Measurements from ENCODE around the gene NUTM2E. TPM values are rescaled to one million over a fixed set of nuclear protein-coding genes. Genes with fewer than 3 reads are reported as not detected.
"Not testable (repeated sequence)": the region's sequence is repeated elsewhere in the genome, so short reads cannot be mapped to it uniquely, and the experiment has no call there.

NUTM2E gene, protein sequence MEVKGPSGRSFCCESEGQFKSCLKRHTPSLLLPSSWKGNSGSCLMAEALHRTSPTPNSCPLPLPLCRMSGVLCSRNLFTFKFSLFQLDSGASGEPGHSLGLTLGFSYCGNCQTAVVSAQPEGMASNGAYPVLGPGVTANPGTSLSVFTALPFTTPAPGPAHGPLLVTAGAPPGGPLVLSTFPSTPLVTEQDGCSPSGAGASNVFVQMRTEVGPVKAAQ (N-terminal part only)
- polyA plus RNA-seq (2012; ENCODE audit: missing spikeins): 0.13 TPM

DNA sequence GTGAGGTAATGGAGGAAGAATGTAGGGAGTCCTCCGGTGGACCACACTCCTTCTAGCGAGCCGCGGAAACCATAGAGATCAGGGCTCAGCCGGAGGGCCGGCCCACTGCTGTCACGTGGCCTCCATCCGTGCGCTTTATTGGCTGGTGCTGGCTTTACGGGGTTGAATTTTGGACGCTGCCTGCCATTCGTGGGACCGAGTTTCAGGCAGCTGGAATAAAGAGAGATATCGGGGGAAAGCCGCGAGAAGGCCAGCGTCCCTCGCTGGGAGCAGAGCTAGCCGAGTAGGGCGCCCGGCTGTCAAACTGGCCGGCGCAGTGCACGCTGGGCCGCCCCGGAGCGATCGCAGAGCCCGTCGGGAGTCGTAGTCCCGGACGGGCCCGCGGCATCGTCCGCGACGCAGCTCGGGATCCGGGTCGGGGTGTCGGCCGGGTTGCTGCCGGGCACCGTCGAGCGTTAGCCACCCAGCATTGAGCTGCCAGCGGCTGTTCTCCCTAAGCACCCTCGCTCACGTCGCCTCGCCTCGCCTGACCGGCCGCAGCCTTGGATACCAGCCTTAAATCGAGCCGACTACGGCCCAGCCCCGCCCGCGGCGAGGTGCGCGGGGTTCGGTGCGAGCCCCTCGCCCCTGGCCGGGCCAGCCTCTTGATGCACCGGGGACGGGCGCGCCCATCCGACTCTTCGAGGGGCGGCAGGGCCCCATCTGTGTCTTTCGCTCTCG lies at the start of gene NUTM2E:
Gene NUTM2E, plus strand, starts transcription at position 244 of the 720 bp plus-strand sequence. CDS start 15,002 bp downstream, outside the sequence.
- FAIRE-seq: not testable (repeated sequence)
- DNase-seq (ENCODE audit: insufficient read length): peak; percentile 31

DNA sequence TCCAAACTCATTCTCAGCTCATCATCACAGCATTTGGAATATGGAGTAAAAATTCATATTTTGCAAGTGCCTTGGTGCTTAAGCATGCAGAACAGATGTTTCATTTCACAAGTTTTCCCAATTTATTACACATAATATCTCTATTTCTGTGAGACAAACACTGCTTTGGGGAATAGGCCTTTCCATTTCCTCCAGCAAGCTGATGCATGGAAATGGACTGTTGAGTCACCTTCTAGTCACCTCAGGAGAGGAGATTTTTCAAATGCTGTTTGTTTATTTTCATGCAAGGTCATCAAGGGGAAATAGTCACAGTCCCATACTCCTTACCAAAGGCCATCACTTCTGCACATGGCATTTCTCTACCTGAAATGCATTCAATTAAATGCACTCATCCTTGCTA lies 48.5 kb upstream of the NUTM2E start:
- not testable (repeated sequence) for DNase-seq (ENCODE audit: insufficient read length)

DNA sequence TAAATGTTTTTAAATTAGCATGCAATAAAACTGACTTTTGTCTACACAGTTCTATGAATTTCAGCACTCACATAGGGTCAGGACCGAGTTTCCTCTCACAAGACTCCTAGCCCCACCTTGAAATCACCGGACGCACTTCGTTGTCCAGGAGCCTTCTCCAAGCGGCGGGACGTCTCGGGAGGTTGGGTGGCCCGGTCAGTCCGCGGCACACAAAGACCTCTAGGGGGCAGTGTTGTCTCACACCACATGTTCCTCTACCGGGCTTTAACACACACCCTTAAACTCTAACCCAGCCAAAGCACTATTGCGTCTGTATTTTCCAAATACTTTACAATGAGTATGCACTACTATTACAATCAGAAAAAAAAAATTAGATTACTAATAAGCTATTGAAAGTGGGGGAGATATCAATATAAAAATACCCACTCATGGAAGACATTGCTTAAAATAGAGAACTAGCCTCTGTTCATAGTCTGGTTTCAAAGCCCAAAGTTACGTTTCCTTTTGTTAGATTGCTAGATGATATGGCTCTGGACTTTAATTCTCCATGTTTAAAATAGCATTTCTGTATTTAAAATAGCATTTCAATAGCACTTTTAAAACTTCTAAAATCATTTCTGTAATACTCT lies 47.1 kb upstream of the NUTM2E start:
- not testable (repeated sequence) for DNase-seq (ENCODE audit: insufficient read length); FAIRE-seq

More for the DNA sequence above, 48.5 kb upstream of the NUTM2E start:
- not testable (repeated sequence) for FAIRE-seq

DNA sequence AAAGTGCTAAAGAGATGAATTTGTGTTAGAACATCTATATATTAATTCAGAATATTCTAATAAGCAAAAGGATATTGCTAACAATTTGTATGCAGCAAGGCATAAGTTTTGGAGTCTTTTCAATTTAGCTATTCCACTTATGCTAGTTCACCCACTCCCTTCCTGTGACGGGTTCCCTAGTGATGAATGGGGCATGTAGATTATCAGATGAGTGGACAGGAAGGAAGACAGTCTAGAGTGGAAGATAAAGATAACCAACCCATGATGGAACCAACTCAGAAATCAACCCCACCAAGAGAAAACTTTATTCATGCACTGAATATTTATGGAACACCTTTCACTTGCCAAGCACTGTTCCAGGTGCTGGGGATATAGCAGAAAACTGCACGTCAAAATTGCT lies 46.5 kb upstream of the NUTM2E start:
- not testable (repeated sequence) for DNase-seq (ENCODE audit: insufficient read length); FAIRE-seq

DNA sequence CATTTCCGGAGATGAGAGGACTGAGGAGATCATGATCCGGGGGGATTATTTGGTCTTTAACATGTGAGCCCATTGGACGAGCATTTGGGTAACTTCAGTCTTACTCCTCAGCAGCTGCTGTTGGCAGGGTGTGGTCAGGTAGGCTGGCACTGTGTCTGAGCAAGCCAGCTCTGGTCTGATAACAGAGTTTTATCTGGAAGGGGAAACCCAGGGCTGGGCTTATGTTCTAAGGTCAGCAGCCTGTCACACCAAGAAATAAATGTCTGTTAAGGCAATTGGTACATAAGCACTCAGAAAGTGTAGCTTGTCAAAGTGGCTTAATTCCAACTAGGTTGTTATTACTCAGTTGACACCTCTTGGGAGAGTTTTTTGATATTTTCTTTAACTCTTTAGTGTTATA lies 45.0 kb upstream of the NUTM2E start:
- FAIRE-seq; DNase-seq (ENCODE audit: insufficient read length): not testable (repeated sequence)

DNA sequence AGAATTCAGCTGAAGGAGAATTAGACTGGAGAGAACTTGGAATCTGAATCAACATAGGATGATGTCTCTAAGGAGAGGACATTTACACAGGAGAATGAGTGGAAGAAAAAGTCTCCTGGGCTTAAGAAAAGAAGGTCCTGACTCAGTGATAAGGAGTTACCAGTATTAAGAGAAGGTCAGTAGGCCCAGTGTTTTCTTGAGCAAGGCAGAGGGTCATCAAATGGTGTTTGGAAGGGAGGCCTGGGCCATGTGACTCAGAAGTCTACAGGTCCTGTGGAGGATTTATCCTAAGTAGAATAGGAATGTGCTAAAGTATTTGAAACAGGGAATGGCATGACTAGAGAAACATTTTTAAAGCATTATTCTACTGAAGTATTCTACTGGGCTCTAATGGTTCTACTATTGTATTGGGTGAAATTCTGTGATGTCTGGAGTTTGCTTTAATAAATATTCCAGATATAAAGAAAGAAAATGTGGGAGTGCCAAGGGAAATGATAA lies 39.0 kb upstream of the NUTM2E start:
- DNase-seq (ENCODE audit: insufficient read length); FAIRE-seq: not testable (repeated sequence)

DNA sequence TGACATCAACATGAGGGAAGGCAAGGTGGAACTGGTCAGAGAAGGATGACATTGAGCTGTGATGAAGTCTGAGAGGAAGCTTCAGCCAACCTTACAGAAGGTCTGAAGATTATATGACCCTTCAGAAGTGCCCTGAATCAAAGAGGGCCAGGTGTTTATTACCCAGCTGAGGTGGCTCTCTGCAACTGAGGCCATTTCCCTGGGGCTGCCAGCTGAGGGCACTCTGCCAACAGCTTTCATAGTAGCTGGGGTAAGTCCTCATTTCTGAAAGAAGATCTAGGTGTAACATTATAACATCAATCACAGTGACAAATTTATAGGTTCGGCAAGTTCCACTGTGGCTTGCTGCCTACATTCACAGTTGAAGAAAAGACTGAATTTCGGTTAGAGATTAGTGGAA lies 37.2 kb upstream of the NUTM2E start:
- not testable (repeated sequence) for DNase-seq (ENCODE audit: insufficient read length); FAIRE-seq

DNA sequence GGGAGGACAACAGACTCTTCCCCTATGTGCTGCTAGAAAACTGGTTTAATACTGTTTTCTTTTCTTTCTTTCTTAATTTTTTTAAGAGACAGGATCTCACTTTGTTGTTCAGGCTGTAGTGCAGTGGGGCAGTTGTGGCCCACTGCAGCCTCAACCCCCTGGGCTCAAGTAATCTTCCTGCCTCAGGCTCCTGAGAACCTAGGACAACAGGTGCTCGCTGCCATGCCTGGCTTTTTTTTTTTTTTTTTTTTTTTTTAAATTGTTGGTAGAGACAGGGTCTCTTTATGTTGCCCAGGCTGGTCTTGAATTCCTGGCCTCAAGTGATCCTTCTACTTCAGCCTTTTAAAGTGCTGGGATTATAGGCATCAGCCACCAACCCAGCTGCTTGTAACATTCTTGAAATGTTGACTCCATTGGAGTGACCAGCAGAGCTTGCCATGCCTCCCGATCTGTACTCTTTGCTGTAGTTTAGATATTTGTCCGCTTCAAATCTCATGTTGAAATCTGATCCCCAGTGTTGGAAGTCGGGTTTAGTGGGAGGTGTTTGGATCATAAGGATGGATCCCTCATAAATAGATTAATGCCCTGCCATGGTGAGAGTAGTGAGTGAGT lies 34.5 kb upstream of the NUTM2E start:
- DNase-seq (ENCODE audit: insufficient read length); FAIRE-seq: not testable (repeated sequence)

DNA sequence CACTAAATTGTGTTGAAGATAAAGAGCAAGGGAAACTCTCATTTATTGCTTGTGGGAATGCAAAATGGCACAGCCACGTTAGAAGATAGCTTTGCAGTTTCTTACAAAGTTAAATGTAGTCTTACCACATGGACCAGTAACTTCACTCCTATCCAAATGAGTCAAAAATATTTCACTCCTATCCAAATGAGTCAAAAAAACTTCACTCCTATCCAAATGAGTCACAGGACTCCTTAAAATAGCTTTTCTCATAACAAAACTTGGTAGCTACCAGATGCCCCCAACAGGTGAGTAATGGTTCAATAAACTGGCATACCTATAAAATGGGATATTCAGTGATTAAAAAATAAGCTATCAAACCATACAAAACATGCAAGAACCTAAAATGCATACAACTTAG lies 27.2 kb upstream of the NUTM2E start:
- not testable (repeated sequence) for FAIRE-seq; DNase-seq (ENCODE audit: insufficient read length)

DNA sequence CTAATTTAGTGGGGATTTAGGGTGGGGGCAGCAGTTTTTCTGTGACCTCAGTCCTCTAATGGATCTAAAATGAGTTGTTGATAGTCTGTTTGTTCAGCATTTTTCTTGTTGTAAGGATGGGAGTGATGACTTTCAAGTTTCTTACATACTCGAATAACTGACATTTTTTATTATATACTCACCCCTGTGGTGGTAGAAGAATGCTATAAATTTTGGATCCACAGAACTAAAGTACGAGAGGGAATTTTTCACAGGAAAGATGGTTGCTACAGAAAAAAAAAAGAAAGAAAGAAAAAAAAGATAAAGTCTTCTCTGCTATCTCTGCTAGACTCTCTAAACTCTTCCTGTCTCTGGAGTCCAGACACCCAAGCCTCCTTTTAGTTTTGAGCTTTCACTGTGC lies 20.7 kb upstream of the NUTM2E start:
- FAIRE-seq; DNase-seq (ENCODE audit: insufficient read length): not testable (repeated sequence)

DNA sequence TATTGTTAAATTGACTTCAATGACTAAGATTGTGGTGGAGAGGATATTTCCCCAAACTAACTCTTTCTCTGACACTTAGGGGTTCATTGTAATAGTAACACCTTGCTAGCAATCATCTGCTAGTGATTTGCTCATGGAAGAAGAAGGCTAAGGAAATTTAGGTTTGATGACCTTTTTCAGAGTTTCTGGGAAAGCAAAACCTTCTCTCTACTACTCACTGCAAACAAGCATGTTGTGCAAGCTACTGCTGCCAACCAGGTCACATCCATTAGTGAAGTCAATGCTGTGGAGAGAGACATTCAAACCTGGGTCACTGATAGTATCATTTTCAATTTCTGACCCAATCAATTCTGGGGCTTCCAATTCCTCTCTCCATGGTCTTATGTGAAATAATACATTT lies 14.6 kb upstream of the NUTM2E start:
- DNase-seq (ENCODE audit: insufficient read length); FAIRE-seq: not testable (repeated sequence)

DNA sequence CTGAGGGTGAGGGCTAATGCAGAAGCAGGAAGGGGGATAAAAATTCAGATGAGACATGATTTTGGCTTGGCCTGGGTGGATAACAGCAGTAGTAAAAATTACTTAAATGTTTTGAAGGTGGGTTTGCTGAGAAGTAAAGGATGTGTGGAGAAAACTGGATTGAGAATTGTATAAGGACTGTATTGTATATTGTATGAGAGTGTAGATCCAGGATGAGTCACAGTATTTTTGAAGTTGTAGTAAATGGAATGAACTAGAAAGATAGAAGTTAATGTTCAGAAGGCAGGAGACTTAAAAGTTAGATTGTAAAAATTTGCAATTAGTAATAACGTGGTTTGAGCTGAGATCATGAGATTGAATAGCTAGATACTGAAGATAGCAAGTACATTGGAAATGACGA lies 10.2 kb upstream of the NUTM2E start:
- not testable (repeated sequence) for DNase-seq (ENCODE audit: insufficient read length); FAIRE-seq

DNA sequence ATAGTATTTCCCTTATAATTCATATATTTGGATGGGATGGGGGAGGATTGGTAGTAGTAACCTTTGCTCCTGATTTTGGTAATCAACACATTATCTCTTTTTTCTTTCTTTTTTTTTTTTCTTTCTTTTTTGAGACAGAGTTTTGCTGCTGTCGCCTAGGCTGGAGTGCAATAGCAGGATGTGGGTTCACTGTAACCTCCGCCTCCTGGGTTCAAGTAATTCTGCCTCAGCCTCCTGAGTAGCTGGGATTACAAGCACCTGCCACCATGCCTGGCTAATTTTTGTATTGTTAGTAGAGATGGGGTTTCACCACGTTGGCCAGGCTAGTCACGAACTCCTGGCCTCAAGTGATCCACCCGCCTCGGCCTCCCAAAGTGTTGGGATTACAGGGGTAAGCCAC lies 3.2 kb upstream of the NUTM2E start:
- DNase-seq (ENCODE audit: insufficient read length); FAIRE-seq: not testable (repeated sequence)

DNA sequence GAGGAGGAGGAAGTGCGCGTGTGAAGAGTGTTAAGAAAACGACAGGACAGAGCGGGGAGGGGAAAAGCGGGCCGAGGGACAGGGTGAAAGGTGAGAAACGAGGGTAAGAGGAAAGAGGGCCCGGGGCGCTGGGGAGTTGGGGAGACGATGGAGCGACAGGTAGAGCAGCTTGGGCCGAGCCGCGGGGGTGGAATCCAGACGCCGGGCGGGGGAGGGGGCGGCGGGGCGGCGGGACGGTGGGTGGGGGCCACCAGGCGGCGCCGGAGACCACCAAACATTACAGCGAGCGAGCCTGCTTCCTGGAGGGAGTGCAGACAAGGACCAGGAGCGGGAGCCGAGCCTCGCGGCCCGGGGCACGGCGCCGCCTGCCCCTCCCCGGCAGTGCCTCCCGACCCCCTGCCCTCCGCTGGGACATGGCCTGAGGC lies 940 bp upstream of the NUTM2E start:
- not testable (repeated sequence) for FAIRE-seq; DNase-seq (ENCODE audit: insufficient read length)

DNA sequence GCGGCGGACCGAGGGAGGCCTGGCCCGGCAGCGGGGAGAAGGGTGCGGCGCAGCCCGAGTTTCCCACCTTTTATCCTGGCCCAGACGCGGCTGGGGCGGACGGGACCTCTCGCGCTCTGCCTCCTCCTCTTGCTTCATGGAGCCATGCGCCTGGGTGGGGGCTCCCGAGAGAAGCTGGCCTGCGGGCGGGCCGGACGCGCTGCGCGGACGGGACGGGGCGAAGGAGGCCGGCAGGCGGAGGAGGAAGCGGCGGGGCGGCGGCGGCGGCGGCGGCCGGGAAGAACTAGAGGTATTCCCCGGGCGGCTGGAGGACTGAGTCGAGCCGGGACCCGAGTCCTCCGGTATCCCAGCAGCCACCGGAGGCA lies 426 bp upstream of the NUTM2E start:
- DNase-seq (ENCODE audit: insufficient read length); FAIRE-seq: not testable (repeated sequence)

DNA sequence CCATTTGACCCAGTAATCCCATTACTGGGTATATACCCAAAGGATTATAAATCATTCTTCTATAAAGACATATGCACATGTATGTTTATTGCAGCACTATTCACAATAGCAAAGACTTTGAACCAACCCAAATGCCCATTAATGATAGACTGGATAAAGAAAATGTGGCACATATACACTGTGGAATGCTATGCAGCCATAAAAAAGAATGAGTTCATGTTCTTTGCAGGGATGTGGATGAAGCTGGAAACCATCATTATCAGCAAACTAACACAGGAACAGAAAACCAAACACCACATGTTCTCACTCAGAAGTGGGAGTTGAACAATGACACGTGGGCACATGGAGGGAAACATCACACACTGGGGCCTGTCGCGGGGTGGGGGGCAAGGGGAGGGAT lies 7.3 kb downstream of the NUTM2E start:
- not testable (repeated sequence) for FAIRE-seq; DNase-seq (ENCODE audit: insufficient read length)

DNA sequence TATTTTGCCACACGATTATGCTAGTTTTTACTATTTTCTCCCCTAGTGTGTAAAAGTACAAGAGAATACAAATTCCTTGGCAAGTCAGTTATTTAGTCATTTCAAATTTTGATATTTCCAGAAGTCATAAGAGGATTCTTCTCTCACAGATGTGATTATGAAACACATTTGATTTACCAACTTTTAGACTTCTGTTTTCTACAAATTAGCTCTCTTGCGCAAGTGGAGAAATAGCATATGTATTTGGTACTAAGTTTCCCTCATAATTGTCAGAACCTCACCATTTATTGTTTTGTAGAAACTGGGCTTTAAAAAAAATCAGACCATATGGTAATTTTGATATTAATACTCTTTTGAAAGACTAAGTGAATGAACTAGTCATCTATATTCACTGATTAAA lies 9.4 kb downstream of the NUTM2E start:
- not testable (repeated sequence) for DNase-seq (ENCODE audit: insufficient read length); FAIRE-seq

DNA sequence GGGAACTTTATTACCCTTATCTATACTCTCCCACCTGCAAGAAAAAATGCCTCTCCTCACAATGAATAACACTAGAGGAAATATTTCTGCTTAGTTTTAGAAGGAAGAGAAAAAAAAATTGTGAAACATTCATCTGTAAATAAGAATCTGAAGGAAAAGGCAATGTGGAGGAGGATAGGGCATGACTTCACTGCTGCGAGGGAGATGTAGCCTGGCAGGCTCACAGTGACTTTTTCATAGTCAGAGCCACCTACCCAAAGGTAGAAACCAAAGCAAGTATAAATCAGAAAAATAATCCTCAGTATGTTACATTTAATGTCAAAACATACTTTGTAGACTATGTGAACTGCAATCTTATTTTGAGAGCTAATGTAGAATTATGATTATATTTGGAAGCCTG lies 10.4 kb downstream of the NUTM2E start:
- not testable (repeated sequence) for DNase-seq (ENCODE audit: insufficient read length)

DNA sequence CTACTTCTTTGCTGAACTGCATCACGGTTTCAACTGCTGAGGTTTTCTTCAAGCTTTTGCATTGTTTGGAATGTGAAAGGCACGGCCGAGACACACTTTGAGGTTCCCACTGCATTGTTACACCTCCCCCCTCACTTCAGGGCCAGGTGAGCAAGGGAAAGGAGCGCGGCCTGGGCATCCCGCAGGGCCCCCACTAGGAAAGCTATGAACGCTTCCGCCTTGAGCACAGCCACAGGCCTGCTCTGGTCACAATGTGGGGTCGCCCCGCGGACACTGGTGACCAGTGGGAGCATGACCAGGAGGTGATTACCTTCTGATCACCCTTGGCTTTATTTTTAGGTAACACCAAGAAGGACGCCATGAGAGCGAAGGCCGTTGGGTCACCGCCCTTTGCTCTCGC lies 11.9 kb downstream of the NUTM2E start:
- FAIRE-seq; DNase-seq (ENCODE audit: insufficient read length): not testable (repeated sequence)

More for the DNA sequence above, 10.4 kb downstream of the NUTM2E start:
- not testable (repeated sequence) for FAIRE-seq

DNA sequence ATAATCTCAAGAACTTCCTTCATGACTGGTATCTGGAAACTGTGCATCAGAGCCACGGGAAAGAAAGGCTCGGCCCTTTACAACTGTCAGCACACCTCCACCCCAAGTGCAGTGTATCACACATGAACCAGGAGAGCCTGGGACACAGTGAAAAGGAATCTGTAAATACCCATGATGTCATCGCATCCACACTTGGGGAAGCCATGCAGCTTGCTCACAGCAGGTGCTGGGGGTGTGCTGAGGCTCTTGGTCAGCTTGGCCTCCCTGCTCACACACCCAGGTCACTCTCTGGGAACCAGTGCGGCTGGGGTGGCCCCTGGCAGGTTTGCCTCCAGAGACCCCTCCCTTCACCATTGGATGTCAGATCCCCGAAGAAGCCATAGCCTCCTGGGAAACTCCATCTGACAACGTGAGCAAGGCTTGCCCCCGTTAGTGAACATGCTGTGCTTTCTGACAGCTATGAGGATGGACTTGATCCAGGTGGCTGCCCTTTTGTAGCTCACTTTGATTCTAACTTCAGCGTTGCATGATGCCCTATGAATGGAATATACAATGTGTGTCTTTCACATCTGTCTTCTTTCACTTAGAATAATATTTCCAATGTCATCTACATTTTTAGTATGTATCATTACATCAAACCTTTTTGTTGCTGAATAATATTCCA lies 26.8 kb downstream of the NUTM2E start:
- FAIRE-seq; DNase-seq (ENCODE audit: insufficient read length): not testable (repeated sequence)

Measured in GM12892 (cell line).